ENCODE measurements around the gene ATG7. TPM values are rescaled to one million over a fixed set of nuclear protein-coding genes. Genes with fewer than 3 reads are reported as not detected.

ATG7 gene
- total RNA-seq, 1 donor from 2014 or later: 40.3 TPM

DNA sequence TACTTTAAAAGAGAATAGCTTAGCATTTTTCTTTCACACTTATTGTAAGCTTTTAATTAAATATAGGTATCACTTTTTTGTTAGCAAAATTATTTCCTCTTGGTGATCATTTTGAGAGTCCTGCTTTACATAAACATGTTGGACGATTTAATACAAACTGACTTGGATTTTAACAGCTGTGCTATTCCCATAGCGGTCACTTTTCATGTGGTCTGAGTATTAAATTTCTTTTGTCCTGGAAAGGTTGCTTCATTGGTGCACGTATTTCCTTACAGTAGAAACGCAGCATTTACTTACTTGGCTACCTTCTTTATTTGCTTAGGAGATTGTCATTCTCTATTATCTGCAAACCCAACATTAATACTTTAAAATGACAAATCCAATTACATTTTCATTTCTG is 109.4 kb downstream of the ATG7 start:
- DNase-seq (ENCODE audit: low spot score in 2 of 2, unreplicated experiment in 2 of 2): no peak
- Mint-ChIP-seq H3K4me1 (peaks cover 57% of the 10 kb centered on the region), H3K36me3 (no peaks in the 10 kb centered on the region), H3K27ac (peak overlapping the region; percentile 91), H3K9me3 (no peaks in the 10 kb centered on the region), H3K27me3 (ENCODE audit: low read depth) (no peaks in the 10 kb centered on the region), H3K4me3 (no peak overlapping the region)
- TF ChIP-seq, protein P1, sequence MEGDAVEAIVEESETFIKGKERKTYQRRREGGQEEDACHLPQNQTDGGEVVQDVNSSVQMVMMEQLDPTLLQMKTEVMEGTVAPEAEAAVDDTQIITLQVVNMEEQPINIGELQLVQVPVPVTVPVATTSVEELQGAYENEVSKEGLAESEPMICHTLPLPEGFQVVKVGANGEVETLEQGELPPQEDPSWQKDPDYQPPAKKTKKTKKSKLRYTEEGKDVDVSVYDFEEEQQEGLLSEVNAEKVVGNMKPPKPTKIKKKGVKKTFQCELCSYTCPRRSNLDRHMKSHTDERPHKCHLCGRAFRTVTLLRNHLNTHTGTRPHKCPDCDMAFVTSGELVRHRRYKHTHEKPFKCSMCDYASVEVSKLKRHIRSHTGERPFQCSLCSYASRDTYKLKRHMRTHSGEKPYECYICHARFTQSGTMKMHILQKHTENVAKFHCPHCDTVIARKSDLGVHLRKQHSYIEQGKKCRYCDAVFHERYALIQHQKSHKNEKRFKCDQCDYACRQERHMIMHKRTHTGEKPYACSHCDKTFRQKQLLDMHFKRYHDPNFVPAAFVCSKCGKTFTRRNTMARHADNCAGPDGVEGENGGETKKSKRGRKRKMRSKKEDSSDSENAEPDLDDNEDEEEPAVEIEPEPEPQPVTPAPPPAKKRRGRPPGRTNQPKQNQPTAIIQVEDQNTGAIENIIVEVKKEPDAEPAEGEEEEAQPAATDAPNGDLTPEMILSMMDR (IDR thresholded peaks at IDR 0.05; ENCODE audit: unreplicated experiment): no peak

DNA sequence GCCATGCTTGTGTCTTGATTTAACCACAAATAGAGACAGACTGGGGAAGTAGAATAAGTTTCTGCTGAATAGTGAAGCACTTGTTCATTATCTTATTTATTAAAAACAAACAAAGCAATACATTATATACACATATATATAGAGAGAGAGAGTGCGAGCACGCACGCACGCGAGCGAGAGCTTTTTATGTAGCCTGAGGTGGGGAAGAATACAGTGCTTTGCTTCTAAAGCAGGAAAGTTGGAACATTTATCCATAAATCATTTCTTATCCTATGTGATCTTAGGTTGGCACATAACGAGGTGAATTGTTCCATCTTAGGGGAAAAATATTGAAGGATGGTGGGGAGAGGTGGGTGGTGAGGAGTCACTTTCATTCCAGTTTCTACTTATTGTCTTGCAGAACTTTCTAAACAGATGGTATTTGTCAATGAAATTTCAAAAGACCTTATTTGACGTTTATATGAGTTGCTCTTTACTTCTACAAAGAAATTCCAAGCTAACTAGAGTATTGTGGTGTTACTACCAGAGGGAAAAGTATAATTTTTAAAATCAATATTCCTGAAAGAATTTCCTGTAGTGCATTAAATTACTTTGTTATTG is 110.0 kb downstream of the ATG7 start:
- Mint-ChIP-seq H3K4me1 (peaks cover 61% of the 10 kb centered on the region), H3K36me3 (no peaks in the 10 kb centered on the region), H3K27me3 (ENCODE audit: low read depth) (no peaks in the 10 kb centered on the region), H3K27ac (peak overlapping the region; percentile 78), H3K9me3 (no peaks in the 10 kb centered on the region), H3K4me3 (no peak overlapping the region)
- TF ChIP-seq, protein P1 (IDR thresholded peaks at IDR 0.05; ENCODE audit: unreplicated experiment): no peak
- DNase-seq (ENCODE audit: low spot score in 2 of 2, unreplicated experiment in 2 of 2): no peak

DNA sequence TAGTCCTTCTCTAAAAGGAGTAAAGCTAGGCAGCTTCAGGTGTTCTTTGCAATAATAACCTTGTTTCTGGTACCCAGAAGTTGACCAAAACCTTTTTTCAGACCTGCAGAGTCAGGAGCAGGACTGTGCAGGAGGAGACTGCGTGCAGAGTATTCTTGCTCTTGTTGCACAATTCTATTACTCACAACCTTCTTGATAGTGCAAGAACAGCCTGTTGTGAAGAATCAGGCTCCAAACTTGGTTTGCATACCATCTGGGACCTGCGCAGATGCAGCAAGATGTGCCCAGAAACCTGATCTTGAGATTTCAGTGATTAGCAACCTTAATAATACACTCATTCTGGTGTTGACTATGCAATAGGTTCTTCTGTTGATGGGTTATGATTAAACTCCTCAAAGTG is 111.9 kb downstream of the ATG7 start:
- Mint-ChIP-seq H3K9me3 (no peaks in the 10 kb centered on the region), H3K27me3 (ENCODE audit: low read depth) (no peaks in the 10 kb centered on the region), H3K4me3 (no peak overlapping the region), H3K36me3 (no peaks in the 10 kb centered on the region), H3K27ac (no peak overlapping the region), H3K4me1 (peaks cover 57% of the 10 kb centered on the region)
- TF ChIP-seq, protein P1 (IDR thresholded peaks at IDR 0.05; ENCODE audit: unreplicated experiment): no peak
- DNase-seq (ENCODE audit: low spot score in 2 of 2, unreplicated experiment in 2 of 2): no peak

DNA sequence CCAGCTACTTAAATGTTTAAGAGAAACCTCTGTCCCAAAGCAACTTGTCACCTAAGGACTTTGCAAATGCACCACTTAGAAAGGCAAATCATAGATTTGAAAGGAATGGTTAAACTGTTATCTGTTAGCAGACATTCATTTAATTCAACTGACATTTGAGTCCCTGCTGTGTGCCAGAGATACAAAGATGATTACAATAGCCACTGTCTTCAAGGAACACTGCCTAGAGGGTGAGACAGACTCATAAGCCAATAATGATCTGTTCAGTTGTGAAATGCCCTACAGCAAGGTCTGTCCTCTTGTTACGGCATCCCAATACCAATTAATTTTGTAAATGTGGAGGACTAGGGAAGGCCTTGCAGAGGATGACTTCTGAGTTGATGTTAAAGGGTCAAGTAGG is 113.1 kb downstream of the ATG7 start:
- TF ChIP-seq, protein P1 (IDR thresholded peaks at IDR 0.05; ENCODE audit: unreplicated experiment): no peak
- no peak overlapping the region for H3K4me3 Mint-ChIP-seq
- H3K4me1 Mint-ChIP-seq: peaks cover 54% of the 10 kb centered on the region
- no peaks in the 10 kb centered on the region for H3K9me3 Mint-ChIP-seq
- DNase-seq (ENCODE audit: low spot score in 2 of 2, unreplicated experiment in 2 of 2): no peak
- H3K27ac Mint-ChIP-seq: peak overlapping the region; percentile 86
- H3K27me3 Mint-ChIP-seq (ENCODE audit: low read depth): no peaks in the 10 kb centered on the region
- peaks cover 4% of the 10 kb centered on the region for H3K36me3 Mint-ChIP-seq

DNA sequence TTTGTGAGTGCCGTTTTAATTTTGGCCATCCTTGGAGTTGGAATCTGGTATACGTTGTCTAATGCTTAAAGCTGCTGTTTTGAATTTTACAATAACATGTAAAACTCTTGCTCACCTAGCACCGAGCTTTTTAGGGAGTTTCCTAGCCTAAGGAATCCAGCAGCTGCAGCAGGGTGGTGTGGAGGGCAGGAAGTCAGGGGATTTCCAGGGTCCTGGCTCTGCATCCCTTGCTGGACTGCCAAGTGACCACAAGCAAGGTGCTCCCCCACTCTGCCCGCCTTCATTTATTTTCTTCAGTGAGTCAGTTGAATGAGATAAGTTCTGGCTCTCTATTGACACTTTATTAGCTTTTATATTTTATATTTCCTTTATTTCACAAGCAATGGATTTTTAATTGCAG is 113.7 kb downstream of the ATG7 start:
- H3K4me1 Mint-ChIP-seq: peaks cover 54% of the 10 kb centered on the region
- H3K36me3 Mint-ChIP-seq: peaks cover 4% of the 10 kb centered on the region
- no peak for DNase-seq (ENCODE audit: low spot score in 2 of 2, unreplicated experiment in 2 of 2)
- no peak overlapping the region for H3K4me3 Mint-ChIP-seq
- no peaks in the 10 kb centered on the region for H3K27me3 Mint-ChIP-seq (ENCODE audit: low read depth)
- TF ChIP-seq, protein P1 (IDR thresholded peaks at IDR 0.05; ENCODE audit: unreplicated experiment): no peak
- peak overlapping the region; percentile 86 for H3K27ac Mint-ChIP-seq
- no peaks in the 10 kb centered on the region for H3K9me3 Mint-ChIP-seq
